Measurements from ENCODE around the gene CDH13. TPM values are rescaled to one million over a fixed set of nuclear protein-coding genes. Genes with fewer than 3 reads are reported as not detected.

The CDH13 gene
- total and polyA plus RNA-seq, 5 donors, result 20.7 to 123 (median 93.6) TPM

DNA sequence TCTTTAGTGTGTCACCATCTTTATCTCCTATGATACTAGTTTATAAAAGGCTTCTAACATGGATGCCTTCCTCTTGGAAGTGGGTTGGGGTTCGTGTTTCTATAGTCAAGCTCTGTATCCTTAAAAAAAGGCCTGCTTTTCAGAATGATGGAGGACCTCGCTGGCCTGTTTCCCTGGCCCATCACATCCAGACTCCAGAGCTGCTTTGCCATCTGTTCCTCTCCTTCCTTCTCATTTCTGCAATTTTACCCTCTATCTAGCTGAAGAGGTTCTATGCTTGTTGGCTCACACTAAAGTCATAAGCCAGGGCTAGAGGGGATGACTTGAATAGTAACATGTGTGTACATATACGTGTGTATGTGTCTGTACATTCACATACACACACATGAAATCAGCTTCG lies 730.2 kb downstream of the CDH13 start:
- Histone ChIP-seq H3K4me1 (ENCODE audit: control insufficient read depth, insufficient read depth, low read length) (no peaks in the 10 kb centered on the region), H3K27me3 (ENCODE audit: control insufficient read depth, insufficient read depth) (no peaks in the 10 kb centered on the region), H3K9me3 (ENCODE audit: control insufficient read depth, low read length) (no peaks in the 10 kb centered on the region), H3K27ac (ENCODE audit: low read length) (no peak overlapping the region), H3K4me3 (ENCODE audit: low read length) (no peak overlapping the region)
- 81% methylated on average over 4 of the region's 4 CpGs for WGBS
- no peak for ATAC-seq
- no peak for DNase-seq
- intact Hi-C loops (cut with DNase I), result loop anchor here in 1 of 4 donors (10.0 kb wide), 1 partner anchor 152 kb away; no protein-coding TSS in a partner anchor

DNA sequence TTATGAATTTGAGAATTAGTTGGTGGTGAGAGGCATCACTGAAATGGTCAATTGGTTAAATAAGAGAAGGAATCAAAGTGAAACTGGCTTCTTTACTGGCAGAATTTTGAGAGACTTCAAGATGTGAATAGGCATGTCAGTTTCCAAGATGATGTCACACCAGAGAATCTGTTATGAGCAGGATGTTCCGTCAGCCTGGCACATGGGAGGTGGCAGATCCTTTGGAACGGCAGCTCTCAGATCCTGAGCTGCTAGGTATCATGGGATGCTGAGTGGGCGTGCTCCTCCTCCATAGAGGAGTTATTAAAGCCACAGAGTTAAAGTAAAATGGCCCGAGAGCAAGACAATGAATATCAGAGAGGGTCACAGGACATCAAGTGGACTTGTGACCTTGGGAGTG lies 736.8 kb downstream of the CDH13 start:
- Histone ChIP-seq H3K27ac (ENCODE audit: low read length) (no peak overlapping the region), H3K9me3 (ENCODE audit: control insufficient read depth, low read length) (no peaks in the 10 kb centered on the region), H3K4me3 (ENCODE audit: low read length) (no peak overlapping the region), H3K27me3 (ENCODE audit: control insufficient read depth, insufficient read depth) (no peaks in the 10 kb centered on the region), H3K4me1 (ENCODE audit: control insufficient read depth, insufficient read depth, low read length) (no peaks in the 10 kb centered on the region)
- WGBS, result 69% methylated on average over 4 of the region's 4 CpGs
- DNase-seq (no peak), ATAC-seq (no peak)
- intact Hi-C loops (cut with DNase I), result no loop called here

DNA sequence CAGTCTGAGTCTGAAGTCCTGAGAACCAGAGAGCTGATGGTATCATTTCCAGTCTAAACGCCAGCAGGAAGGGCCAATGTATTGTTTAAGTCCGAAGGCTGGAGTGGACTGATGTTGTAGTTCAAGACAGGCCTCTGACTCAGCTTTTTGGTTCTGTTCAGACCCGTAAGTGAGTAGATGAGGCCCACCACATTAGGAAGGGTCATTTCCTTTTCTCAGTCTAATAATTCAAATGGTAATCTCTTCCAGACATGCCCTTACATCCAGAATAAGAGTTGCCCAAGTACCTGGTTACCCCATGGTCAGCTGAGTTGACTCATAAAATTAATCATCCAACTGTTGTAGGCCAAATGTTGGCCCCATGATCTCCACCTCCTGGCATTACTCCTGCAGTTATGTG lies 738.4 kb downstream of the CDH13 start:
- no peak overlapping the region for H3K27ac ChIP-seq (ENCODE audit: low read length)
- no peak for DNase-seq
- no peaks in the 10 kb centered on the region for H3K4me1 ChIP-seq (ENCODE audit: control insufficient read depth, insufficient read depth, low read length)
- no peaks in the 10 kb centered on the region for H3K27me3 ChIP-seq (ENCODE audit: control insufficient read depth, insufficient read depth)
- no peak overlapping the region for H3K4me3 ChIP-seq (ENCODE audit: low read length)
- intact Hi-C loops (cut with DNase I), result no loop called here
- ATAC-seq, result no peak
- WGBS, result 64% methylated on average over 3 of the region's 3 CpGs
- H3K9me3 ChIP-seq (ENCODE audit: control insufficient read depth, low read length), result no peaks in the 10 kb centered on the region

DNA sequence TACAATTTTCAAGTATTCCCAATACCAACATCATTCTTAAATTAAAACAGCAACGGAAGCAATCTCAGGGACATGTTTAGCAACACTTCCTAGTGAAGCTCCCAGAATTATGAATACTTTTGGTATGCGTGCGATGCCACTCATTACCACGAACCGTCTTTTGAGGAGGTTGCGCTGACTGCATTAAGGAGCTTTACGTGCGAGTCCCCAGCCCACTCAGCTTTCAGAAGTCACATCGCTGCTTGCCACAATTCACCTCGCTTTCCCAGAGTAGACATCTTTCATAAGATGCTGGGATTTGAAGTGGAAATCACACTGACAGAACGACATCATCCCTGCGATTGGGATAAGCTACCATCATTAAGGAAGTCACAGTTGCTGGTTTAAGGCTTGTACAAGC lies 739.5 kb downstream of the CDH13 start:
- no peaks in the 10 kb centered on the region for H3K4me1 ChIP-seq (ENCODE audit: control insufficient read depth, insufficient read depth, low read length)
- H3K9me3 ChIP-seq (ENCODE audit: control insufficient read depth, low read length), result no peaks in the 10 kb centered on the region
- WGBS, result 93% methylated on average over 12 of the region's 12 CpGs
- no peaks in the 10 kb centered on the region for H3K27me3 ChIP-seq (ENCODE audit: control insufficient read depth, insufficient read depth)
- H3K4me3 ChIP-seq (ENCODE audit: low read length), result no peak overlapping the region
- no peak overlapping the region for H3K27ac ChIP-seq (ENCODE audit: low read length)
- ATAC-seq (no peak), DNase-seq (no peak)
- intact Hi-C loops (cut with DNase I), result no loop called here

DNA sequence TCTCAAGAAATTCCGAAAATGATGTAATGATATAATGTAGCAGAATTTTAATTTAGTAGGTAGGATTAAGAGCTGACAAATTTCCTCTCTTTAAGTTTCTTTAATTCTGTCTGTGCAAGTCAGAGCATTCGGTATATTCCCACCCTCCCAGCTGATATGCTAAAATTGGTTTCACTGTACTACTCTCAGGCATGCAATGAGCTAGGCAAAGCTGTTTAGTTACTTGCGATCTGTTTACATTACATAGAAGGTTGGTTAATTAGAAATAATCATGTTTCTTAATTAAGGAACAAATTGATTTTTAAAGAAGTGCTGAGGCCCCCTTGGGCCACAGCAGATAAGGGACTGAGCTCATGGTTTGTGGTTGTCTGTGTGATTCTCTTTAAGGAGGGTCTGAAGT lies 748.2 kb downstream of the CDH13 start:
- no peak for ATAC-seq
- H3K4me1 ChIP-seq (ENCODE audit: control insufficient read depth, insufficient read depth, low read length), result no peaks in the 10 kb centered on the region

DNA sequence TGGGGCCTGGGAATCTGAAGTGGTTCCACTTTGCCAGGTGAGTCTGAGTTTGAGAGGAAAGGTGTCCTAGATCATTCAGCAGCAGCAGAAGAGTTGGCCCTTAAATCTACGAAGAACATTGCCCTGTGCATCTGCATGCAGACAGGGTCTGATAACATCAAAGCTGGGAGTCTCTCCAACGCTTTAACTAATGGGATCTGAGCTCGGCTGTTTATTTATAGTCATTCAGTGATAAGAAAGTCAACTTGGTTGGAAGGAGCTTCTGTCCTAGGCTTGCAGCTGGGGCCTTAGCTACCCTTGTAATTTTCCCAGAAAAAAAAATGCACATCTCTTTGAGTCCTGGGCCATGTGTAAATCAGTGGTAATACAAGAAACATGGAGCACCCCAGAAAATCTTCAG lies 763.0 kb downstream of the CDH13 start:
- WGBS, result 15% methylated on average over 3 of the region's 3 CpGs
- Histone ChIP-seq H3K9me3 (ENCODE audit: control insufficient read depth, low read length) (no peaks in the 10 kb centered on the region), H3K27ac (ENCODE audit: low read length) (no peak overlapping the region), H3K4me3 (ENCODE audit: low read length) (no peak overlapping the region), H3K4me1 (ENCODE audit: control insufficient read depth, insufficient read depth, low read length) (no peaks in the 10 kb centered on the region), H3K27me3 (ENCODE audit: control insufficient read depth, insufficient read depth) (no peaks in the 10 kb centered on the region)
- ATAC-seq (peak in 1 of 2 donors; percentile 17), DNase-seq (no peak)
- intact Hi-C loops (cut with DNase I), result no loop called here

More for the DNA sequence above, 748.2 kb downstream of the CDH13 start:
- Histone ChIP-seq H3K27me3 (ENCODE audit: control insufficient read depth, insufficient read depth) (no peaks in the 10 kb centered on the region), H3K9me3 (ENCODE audit: control insufficient read depth, low read length) (no peaks in the 10 kb centered on the region), H3K4me3 (ENCODE audit: low read length) (no peak overlapping the region), H3K27ac (ENCODE audit: low read length) (no peak overlapping the region)
- 59% methylated on average over 3 of the region's 3 CpGs for WGBS
- no peak for DNase-seq
- intact Hi-C loops (cut with DNase I), result no loop called here

DNA sequence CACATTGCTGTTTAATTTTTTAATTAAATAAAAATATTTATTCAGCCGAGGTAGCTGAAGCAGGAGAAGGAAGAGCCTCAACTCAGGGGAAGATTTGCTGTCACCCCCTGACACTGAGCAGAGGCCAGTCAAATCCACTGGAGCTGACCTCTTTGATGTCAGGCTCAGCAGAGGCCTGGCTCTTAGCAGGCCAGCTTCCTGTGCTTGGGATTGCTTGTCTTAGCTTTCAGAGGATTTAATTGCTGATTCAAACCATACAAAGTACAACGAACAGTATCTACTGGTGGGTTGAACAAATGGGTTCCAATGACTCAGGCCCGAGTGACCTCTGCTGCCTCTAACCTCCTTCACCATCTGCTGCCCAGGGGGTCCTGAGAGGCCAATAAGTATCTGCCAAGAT lies 764.0 kb downstream of the CDH13 start:
- no peak for ATAC-seq
- intact Hi-C loops (cut with DNase I), result no loop called here
- no peaks in the 10 kb centered on the region for H3K4me1 ChIP-seq (ENCODE audit: control insufficient read depth, insufficient read depth, low read length)
- H3K27ac ChIP-seq (ENCODE audit: low read length), result no peak overlapping the region
- no peak overlapping the region for H3K4me3 ChIP-seq (ENCODE audit: low read length)
- H3K27me3 ChIP-seq (ENCODE audit: control insufficient read depth, insufficient read depth), result no peaks in the 10 kb centered on the region
- 50% methylated on average over 3 of the region's 3 CpGs for WGBS
- no peaks in the 10 kb centered on the region for H3K9me3 ChIP-seq (ENCODE audit: control insufficient read depth, low read length)
- no peak for DNase-seq

DNA sequence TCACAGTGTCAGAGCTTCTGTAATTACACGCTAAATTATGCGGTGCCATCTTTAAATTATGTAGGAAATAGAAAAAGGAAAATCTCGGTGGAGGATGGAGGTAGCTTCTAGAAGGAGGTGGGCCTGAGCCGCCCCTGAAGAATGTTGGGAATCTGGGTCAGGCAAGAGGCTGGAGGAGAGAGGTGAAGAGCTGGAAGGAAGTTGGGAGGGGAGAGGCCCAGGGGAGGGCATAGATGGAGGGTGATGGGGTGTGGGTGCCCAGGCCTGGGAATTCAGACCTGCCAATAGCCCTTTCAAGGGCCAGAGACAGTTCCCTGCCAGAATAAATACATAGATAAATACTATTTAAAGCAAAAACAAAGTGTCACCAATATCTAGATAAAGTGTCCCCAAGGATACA lies 766.0 kb downstream of the CDH13 start:
- peak in 1 of 2 donors; percentile 54 for ATAC-seq
- intact Hi-C loops (cut with DNase I), result no loop called here
- Histone ChIP-seq H3K4me3 (ENCODE audit: low read length) (no peak overlapping the region), H3K27me3 (ENCODE audit: control insufficient read depth, insufficient read depth) (no peaks in the 10 kb centered on the region), H3K27ac (ENCODE audit: low read length) (peak overlapping the region; percentile 49), H3K9me3 (ENCODE audit: control insufficient read depth, low read length) (no peaks in the 10 kb centered on the region), H3K4me1 (ENCODE audit: control insufficient read depth, insufficient read depth, low read length) (no peaks in the 10 kb centered on the region)
- WGBS, result 73% methylated on average over 4 of the region's 4 CpGs
- no peak for DNase-seq

DNA sequence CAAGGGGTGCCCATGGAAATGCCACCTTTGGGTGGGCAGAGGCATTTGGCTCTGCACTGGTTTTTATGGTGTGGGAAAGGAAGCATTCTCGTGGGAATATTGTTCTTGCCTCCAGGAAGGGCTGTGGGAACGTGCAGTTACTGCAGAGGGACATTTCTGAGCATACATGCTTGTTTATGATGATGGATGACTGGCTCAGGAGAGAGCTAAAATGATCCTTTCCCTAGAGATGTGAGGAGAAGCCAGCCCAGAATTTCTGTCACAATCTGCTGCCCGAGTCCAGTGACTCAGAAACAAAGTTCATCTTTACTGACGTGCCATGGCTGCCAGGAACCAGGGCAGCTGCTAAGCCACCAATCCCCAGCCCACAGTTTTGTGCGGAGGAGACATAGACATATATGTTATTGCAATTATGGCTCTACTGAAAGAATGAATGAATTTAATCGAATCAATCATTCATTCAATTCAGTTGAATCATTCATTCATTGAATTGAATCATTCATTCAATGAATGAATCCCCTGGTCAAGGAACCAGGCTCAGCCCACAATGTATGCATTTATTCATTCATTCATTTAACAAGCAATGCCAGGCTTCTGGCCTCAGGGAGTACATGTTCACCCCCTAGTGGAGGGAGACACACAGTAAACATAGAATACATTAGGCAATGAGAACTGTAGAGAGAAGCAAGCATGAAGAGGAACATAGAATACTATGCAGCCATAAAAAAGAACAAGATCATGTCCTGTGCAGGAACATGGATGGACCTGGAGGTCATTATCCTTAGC lies 766.6 kb downstream of the CDH13 start:
- intact Hi-C loops (cut with DNase I), result no loop called here
- ATAC-seq, result peak in 1 of 2 donors; percentile 62
- no peaks in the 10 kb centered on the region for H3K27me3 ChIP-seq (ENCODE audit: control insufficient read depth, insufficient read depth)
- DNase-seq, result no peak
- H3K4me1 ChIP-seq (ENCODE audit: control insufficient read depth, insufficient read depth, low read length), result peaks cover 2% of the 10 kb centered on the region
- no peak overlapping the region for H3K4me3 ChIP-seq (ENCODE audit: low read length)
- no peaks in the 10 kb centered on the region for H3K9me3 ChIP-seq (ENCODE audit: control insufficient read depth, low read length)
- H3K27ac ChIP-seq (ENCODE audit: low read length), result no peak overlapping the region
- WGBS, result 62% methylated on average over 6 of the region's 6 CpGs

DNA sequence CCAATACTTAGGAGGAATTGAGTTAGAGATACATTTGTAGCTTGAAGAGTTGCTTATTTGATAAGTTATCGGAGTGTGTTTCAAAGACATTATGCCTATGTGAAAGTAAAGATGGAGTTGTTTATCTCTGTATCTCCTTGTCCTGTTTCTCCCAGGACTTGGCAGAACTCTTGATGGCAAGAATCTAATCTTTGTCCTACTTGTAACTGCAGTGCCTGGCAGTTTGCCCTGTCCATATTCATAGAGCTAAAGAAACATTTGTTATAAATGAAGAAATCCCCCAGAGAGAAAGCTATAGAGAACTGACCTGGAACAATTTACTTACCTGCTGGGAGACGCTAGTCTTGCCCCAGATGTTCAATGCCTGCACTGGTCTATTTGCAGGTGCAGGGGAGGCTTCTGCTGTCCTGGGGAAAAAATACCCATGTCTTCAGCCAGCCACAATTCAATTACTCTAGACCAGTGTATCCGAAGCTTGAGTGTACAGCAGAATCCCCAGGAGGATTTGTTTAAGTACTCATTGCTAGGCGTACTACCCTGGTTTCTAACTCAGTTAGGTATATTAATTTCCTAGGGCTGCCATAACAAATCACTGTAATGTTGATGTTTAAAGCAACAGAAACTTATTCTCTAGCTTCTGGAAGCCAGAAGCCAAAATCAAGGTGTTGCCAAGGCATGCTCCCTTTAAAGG lies 771.0 kb downstream of the CDH13 start:
- intact Hi-C loops (cut with DNase I), result no loop called here
- ATAC-seq (no peak), DNase-seq (no peak)
- peaks cover 2% of the 10 kb centered on the region for H3K4me1 ChIP-seq (ENCODE audit: control insufficient read depth, insufficient read depth, low read length)
- no peaks in the 10 kb centered on the region for H3K27me3 ChIP-seq (ENCODE audit: control insufficient read depth, insufficient read depth)
- no peaks in the 10 kb centered on the region for H3K9me3 ChIP-seq (ENCODE audit: control insufficient read depth, low read length)
- H3K27ac ChIP-seq (ENCODE audit: low read length), result no peak overlapping the region
- no peak overlapping the region for H3K4me3 ChIP-seq (ENCODE audit: low read length)
- WGBS, result 79% methylated on average over 4 of the region's 4 CpGs

DNA sequence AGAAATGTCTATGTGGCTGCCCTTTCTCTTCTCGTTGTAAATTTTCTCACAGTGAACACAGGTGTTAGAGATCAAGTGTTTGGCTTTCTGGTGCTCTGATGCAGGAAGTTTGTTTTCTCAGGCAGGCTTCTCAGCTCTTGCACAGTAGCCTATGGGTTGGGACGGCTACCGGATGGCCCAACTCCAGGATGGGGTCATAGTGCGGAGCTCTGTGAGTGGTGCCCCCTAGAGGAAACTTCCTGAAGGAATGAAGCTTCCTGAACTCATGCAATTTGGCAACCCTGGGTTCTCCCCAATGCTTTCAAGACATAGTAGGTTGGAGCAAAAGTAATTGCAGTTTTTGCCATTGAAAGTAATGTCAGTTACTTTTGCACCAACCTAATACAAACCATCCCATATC lies 773.5 kb downstream of the CDH13 start:
- DNase-seq (no peak), ATAC-seq (no peak)
- Histone ChIP-seq H3K27me3 (ENCODE audit: control insufficient read depth, insufficient read depth) (no peaks in the 10 kb centered on the region), H3K4me1 (ENCODE audit: control insufficient read depth, insufficient read depth, low read length) (peaks cover 2% of the 10 kb centered on the region), H3K9me3 (ENCODE audit: control insufficient read depth, low read length) (no peaks in the 10 kb centered on the region), H3K4me3 (ENCODE audit: low read length) (no peak overlapping the region), H3K27ac (ENCODE audit: low read length) (no peak overlapping the region)
- 54% methylated on average over 4 of the region's 4 CpGs for WGBS
- intact Hi-C loops (cut with DNase I), result no loop called here
